Brain microvascular endothelial cell (primary cell): ENCODE results near the gene PDE4D.

ENCODE experiments used
- DNase-seq: peaks from one replicate; pipeline ENCODE4 v3.0.0-alpha.2; 2020
- H3K27ac ChIP-seq: fragments of 250-450 bp; sonication (Bioruptor Pico); 2 replicates; pipeline ENCODE4 v1.5.1; 2020; ENCODE audit warnings: mild to moderate bottlenecking, moderate library complexity
- H3K27me3 ChIP-seq: fragments of 250-450 bp; sonication (Bioruptor Pico); replicated peaks from 2 replicates; pipeline ENCODE4 v1.5.1; 2020; ENCODE audit warnings: mild to moderate bottlenecking
- H3K36me3 ChIP-seq: fragments of 250-450 bp; sonication (Bioruptor Pico); replicated peaks from 2 replicates; pipeline ENCODE4 v1.5.1; 2020; ENCODE audit warnings: mild to moderate bottlenecking
- H3K4me3 ChIP-seq: 2 replicates; pipeline ENCODE4 v1.5.1; 2011; ENCODE audit warnings: low read depth, mild to moderate bottlenecking, control low read depth, low read length, moderate library complexity
- CTCF ChIP-seq: IDR thresholded peaks from 2 replicates; pipeline ENCODE4 v1.5.1; 2011; ENCODE audit warnings: low read depth, mild to moderate bottlenecking, moderate library complexity, low read length, control low read depth, inconsistent platforms; ENCODE audit errors: missing control alignments
- in situ Hi-C: cut with HindIII; loops from 2 replicates; pipeline ENCODE4 v1.10.0; 2017; ENCODE audit warnings: low sequenced_read_pairs, low pct_ligation_motif_present

PDE4D gene

GRCh38 chr5:59037041-59037440, 856.5 kb downstream of the PDE4D start:
- Histone ChIP-seq H3K4me3 (peak overlapping the region; percentile 88), H3K36me3 (no peaks in the 10 kb centered on the region), H3K27me3 (no peaks in the 10 kb centered on the region), H3K27ac (peak overlapping the region; percentile 93)
- DNase-seq = no peak
- TF ChIP-seq CTCF = no peak
- in situ Hi-C loops = no loop called here

- in situ Hi-C loops = no loop called here
- TF ChIP-seq CTCF = no peak
- peak; percentile 91 for DNase-seq
- no peaks in the 10 kb centered on the region for H3K36me3 ChIP-seq
- peak overlapping the region; percentile 93 for H3K27ac ChIP-seq
- H3K4me3 ChIP-seq = peak overlapping the region; percentile 88
- no peaks in the 10 kb centered on the region for H3K27me3 ChIP-seq
These were observed 857.1 kb downstream of the PDE4D start for GRCh38 chr5:59036274-59036961.

GRCh38 chr5:59035681-59036080, 857.8 kb downstream of the PDE4D start:
- in situ Hi-C loops = no loop called here
- peak overlapping the region; percentile 93 for H3K27ac ChIP-seq
- no peaks in the 10 kb centered on the region for H3K36me3 ChIP-seq
- no peak for TF ChIP-seq CTCF
- DNase-seq = no peak
- H3K27me3 ChIP-seq = no peaks in the 10 kb centered on the region
- H3K4me3 ChIP-seq = peak overlapping the region; percentile 13

GRCh38 chr5:59034498-59035186, 858.9 kb downstream of the PDE4D start:
- peak; percentile 78 for TF ChIP-seq CTCF
- Histone ChIP-seq H3K27ac (peak overlapping the region; percentile 18), H3K36me3 (no peaks in the 10 kb centered on the region), H3K4me3 (no peak overlapping the region), H3K27me3 (no peaks in the 10 kb centered on the region)
- DNase-seq = peak; percentile 58
- in situ Hi-C loops = no loop called here

GRCh38 chr5:59027145-59027907, 866.2 kb downstream of the PDE4D start:
- Histone ChIP-seq H3K4me3 (no peak overlapping the region), H3K27ac (no peak overlapping the region), H3K36me3 (peaks cover 3% of the 10 kb centered on the region), H3K27me3 (no peaks in the 10 kb centered on the region)
- TF ChIP-seq CTCF = no peak
- no peak for DNase-seq
- in situ Hi-C loops = no loop called here
